Adrenal gland (tissue), 5 donors: ENCODE results near the gene PAQR8.
A peak's percentile ranks its signal among the peaks of the same experiment; 100 is the strongest.

Experiments used
- POLR2A ChIP-seq, 2 donors: fragments of 450-650 bp; IDR thresholded peaks; one replicate each; pipeline ENCODE4 v1.6.1; 2017; ENCODE audit warnings: antibody characterized with exemption in 2 of 2, mild to moderate bottlenecking in 2 of 2, moderate library complexity in 1 of 2
- TF ChIP-seq, protein P1 (sequence below), 6 experiments: fragments of 450-650 bp in 4 of 6; fragments of 200-600 bp in 2 of 6; sonication (generic) in 1 of 6; IDR thresholded peaks; 1 replicate in 5 of 6; 2 replicates in 1 of 6; pipeline versions ENCODE4 v1.5.1 to v1.8.0; 2016 to 2021; ENCODE audit warnings: antibody characterized with exemption in 6 of 6, mild to moderate bottlenecking in 2 of 6, moderate library complexity in 1 of 6
- donor health status: DM: no; HTN: no; CAD: no.

DNA sequence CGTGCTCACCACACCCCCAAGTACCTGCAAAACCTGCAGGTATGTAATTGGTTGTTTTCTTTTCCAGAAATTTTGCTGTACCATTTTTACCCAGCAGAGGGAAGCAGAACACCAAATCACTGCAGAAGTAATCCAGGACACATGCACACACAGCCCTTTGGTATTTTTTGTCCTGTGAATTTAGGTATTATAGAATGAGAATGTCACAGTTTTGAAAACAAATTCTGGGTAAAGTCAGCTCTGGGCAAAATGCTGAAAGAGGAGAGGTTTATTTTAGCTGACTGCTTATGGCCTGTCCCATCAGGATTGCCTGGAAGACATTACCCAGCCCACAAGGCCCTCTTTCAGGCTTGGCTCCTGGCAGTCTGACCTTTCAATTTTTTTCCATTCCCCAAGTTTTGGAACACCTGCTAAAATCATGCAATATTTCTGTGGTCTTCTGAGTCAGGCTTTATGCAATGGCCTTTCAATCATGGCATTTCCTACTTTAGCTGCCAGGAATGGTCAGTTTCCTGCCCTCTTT, 54.7 kb downstream of the PAQR8 start:
- TF ChIP-seq, protein P1, sequence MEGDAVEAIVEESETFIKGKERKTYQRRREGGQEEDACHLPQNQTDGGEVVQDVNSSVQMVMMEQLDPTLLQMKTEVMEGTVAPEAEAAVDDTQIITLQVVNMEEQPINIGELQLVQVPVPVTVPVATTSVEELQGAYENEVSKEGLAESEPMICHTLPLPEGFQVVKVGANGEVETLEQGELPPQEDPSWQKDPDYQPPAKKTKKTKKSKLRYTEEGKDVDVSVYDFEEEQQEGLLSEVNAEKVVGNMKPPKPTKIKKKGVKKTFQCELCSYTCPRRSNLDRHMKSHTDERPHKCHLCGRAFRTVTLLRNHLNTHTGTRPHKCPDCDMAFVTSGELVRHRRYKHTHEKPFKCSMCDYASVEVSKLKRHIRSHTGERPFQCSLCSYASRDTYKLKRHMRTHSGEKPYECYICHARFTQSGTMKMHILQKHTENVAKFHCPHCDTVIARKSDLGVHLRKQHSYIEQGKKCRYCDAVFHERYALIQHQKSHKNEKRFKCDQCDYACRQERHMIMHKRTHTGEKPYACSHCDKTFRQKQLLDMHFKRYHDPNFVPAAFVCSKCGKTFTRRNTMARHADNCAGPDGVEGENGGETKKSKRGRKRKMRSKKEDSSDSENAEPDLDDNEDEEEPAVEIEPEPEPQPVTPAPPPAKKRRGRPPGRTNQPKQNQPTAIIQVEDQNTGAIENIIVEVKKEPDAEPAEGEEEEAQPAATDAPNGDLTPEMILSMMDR (IDR thresholded peaks at IDR 0.05) = peak; percentile 58 to 91 (median 84)
- no peak for TF ChIP-seq POLR2A (IDR thresholded peaks at IDR 0.05)
